Erythroblast (primary cell): Measurements from ENCODE around the gene DNAI1.

Source experiments
- DNase-seq, 2 experiments: peaks; one replicate each; lab custom pipeline; 2025; lab: John Stamatoyannopoulos, UW
- GATA1 ChIP-seq: IDR thresholded peaks from 2 replicates; pipeline ENCODE4 v1.6.1; 2011; ENCODE audit warnings: low read depth, mild to moderate bottlenecking, control low read depth, low read length, moderate library complexity
- POLR2A ChIP-seq: IDR thresholded peaks from 2 replicates; pipeline ENCODE4 v1.6.1; 2011; ENCODE audit warnings: mild to moderate bottlenecking, low read length

The DNAI1 gene

DNA sequence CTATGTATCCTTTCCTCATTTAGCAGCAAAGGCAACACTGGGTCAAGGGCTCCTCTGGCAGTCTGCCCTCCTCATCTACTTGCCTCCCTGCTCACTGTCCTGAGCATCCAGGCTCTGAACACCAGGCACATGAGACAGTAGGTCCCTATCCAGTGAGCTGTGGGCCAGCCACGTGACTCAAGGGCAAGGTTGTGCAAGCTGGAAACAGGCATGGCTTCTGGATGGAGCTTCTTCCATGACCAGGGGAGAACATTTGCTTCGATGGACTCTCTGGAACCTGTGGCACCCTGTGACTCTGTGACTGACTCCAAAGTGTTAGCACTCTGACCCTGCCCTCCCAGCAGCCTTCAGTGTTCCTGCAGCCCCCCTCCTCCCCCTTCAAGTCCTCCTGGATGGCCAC lies 33.0 kb downstream of the DNAI1 start:
- TF ChIP-seq GATA1 (no peak), POLR2A (no peak)
- DNase-seq = no peak

DNA sequence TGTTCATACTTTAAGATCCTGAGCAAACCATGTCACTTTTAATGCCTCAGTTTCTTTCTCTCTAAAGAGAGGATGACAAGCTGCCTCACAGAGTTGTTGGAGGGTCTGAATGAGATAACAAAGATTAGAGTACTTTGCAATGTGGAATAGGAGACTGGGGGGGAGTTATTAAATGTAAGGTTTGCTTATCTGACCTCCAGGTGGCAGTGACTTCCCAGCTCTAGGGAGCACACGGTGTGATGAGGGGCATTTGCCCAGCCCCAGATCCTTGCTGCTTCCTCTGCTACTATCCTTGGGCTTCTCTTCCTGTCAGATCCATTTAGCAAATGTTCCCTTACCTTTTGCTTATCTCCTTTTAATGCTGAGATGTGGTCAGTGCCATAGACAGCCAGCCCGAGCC lies 33.4 kb downstream of the DNAI1 start:
- DNase-seq = no peak
- TF ChIP-seq POLR2A (no peak), GATA1 (no peak)

DNA sequence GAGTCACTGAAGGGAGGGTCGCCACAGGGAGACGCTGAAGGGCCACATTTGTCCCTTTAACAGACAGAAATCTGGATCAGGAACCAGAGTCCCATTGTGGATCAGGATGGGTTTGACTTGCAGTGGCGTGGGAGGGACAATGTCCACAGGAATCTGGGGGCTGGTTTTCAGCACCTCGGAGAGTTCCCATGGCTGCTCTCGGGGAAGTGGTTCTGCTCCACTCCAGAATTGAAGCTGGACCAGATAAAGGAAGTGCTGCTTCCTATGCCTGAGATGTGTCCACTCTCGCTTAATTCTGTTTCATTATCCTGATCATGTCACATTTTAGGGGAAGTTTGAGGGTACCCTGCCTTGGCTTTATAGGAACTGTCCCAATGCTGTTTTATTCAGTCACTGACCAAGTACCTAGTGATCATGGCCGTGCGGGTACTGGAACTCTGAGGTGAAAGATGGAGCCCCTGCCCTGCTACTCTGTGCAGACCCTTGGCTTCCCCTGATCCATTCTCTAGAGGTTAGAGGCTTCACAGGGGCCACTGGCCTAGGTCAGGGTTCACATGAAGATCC lies 35.4 kb downstream of the DNAI1 start:
- TF ChIP-seq POLR2A (no peak), GATA1 (no peak)
- DNase-seq = peak; percentile 39 to 52

DNA sequence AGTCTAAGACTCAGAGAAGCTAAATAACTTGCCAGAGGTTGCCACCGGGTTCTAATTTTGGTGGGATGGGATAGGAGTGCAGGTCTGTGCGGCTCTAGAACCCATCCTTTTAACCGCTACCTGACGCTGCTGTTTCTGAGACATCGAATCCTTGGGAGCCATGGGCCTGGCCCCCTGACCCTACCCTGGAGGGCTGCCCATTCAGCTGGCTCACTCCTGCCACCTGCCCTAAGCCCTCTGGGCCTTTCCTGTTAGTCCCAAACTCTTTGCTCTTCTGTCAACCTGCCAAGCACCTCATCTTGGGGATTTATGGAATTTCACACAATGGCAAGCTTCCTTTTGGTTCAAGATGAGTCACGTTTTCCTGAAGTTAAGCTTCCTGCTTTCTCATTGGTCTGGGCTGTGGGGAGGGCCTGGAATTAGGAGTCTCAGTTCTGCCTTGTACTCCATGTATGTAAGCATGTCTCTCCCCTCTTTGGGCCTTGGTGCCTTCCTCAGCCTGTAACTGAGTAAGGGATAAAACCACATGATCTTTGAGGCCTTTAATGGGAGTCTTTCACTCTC lies 37.6 kb downstream of the DNAI1 start:
- DNase-seq = no peak
- TF ChIP-seq GATA1 (no peak), POLR2A (no peak)

DNA sequence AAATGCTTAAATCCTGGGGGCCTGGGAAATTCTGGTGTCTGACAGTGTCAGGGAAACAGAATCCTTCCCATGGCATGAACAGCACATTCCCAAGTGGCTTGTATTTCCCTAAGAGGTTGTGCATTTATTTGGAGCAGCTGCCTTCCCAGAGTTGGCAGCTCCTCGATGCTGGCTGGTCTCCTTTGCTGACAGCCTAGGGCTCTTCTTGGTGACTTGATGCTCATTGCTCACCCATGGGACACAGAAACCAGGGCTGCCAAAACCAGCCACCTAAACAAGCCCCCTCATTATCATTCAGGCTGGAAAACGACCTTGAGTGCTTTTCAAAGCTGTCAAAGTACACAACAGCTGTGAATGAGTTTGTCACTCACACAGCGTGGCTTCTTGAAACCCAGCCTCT lies 39.9 kb downstream of the DNAI1 start:
- TF ChIP-seq POLR2A (no peak), GATA1 (no peak)
- DNase-seq = no peak

DNA sequence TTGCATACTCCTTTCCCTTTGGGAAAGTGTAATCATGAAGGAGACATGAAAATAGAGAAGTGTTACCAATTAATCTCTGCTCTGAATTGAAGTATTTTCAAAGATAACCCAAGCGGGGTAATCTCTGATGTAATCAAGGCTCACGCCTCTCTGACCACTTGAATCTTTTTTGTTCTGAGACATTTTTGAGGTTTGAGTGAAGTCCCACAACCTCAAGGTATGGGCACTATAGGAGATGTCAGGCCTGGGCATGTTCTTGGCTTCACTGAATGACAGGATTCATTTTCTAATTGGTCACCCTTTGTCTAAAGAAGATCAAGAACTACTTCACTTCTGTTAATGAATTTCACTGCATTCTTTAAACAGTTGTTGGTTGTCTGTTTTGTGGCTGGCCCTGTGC lies 40.5 kb downstream of the DNAI1 start:
- TF ChIP-seq POLR2A (no peak), GATA1 (no peak)
- no peak for DNase-seq

DNA sequence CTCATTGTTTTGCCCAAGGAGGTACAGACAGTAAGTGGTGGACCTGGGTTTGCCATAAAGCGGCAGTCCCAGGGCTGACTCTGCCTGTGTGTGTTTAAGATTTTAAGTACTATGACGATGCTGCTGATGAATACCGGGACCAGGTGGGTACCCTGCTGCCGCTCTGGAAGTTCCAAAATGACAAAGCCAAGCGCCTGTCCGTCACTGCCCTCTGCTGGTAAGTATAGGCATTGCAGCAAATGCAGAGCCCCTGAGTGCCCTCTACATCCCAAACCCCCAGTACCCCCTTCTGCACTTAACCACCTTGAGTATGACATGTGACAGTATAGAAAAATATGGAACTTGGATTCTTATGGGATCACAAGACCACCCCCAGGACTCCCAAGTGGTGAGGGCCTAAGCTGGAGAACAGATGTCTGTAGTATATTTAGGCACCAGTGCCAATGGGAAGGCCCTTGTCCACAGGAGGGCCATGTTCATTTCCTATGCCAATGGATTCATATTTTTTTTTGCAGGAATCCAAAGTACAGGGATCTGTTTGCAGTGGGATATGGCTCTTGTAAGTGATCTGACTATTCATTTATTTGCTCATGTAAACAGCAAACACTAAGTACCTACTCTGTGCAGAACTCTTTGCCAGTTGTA lies 42.1 kb downstream of the DNAI1 start:
- no peak for TF ChIP-seq POLR2A
- TF ChIP-seq GATA1 = no peak
- DNase-seq = peak; percentile 42 to 74

DNA sequence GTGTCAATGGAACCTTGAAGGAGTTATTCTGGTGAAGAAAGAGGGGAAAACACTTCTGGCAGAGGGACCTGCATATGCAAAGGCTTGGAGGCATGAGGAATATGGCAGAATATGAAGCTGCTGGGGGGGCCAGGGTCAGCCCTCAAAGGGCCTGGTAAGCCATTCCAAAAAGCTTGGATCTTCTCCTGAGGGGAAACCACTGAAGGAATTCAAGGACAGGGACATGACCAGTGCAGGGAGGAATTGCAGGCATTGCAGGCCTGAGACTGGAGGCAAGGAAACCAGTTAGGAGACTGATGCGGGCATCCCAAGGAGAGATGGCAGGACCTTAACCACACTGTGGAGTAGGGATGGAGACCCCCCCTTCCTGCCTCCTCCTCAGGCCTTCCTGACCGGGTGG lies 42.8 kb downstream of the DNAI1 start:
- DNase-seq = no peak
- TF ChIP-seq GATA1 = no peak

DNA sequence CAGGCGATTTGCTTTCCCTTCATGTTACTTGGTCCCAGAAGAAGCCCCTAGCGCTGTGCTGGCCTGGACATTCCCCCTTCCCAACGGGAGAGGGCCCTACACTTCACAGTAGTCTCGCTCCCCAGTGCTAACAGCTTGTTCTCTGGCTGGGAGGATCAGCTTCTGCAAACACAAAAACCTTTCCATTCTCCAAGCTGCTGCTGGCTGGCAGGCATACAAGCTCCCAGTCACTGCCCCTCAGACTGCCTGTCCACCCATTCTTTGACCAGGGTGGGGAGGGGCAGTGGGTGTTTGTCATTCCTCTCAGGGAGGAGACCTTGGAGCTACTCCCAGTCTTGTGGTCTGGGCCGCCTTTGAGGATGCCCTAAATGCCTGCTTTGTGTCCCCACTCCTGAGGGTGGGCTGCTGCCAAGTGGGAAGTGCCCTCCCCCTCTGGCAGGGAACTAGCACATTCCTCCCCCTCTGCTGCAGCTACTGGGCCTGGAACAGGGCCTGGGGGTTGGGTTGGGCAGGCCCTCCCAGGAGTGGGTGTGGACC lies 43.4 kb downstream of the DNAI1 start:
- TF ChIP-seq POLR2A (no peak), GATA1 (no peak)
- DNase-seq = no peak

DNA sequence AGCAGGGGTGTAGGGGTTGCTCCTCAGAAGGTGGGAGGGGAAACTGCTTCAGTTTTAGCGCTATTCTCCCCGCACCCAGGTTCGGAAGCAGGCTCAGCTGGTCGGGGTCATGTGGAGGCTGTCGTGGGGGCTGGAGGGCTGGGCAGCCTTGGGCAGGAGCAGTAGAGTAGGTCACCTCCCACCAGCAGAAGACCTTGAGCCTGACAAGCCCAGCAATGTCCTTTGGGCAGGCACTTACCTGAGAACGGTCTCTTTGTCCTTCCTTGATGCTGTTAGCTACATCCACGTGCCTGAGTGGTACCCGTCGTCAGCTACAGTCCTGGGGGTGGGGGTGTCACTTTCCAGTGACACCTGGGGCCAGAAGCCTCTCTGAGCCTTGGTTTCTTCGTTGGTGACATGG lies 43.9 kb downstream of the DNAI1 start:
- no peak for TF ChIP-seq POLR2A
- DNase-seq = no peak

DNA sequence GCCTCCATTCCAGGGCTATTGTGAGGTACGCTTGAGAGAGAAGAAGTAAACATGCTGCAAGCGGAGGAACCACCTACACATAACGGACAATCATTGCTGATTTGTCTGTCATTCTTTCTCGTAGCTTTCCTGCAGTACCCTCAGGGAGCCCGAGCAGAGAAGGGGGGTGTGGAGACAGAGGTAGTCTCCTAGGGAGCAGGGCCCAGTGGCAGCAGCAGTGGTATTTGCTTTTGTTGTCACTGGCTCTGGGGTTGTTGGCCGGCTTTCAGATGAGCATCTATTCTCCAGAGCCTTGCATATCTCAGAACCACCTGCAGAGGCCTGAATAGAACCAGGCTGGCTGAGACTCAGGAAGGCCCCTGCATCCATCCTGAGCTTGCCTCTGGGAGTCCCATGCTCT lies 44.3 kb downstream of the DNAI1 start:
- no peak for DNase-seq
- TF ChIP-seq GATA1 (no peak), POLR2A (no peak)

DNA sequence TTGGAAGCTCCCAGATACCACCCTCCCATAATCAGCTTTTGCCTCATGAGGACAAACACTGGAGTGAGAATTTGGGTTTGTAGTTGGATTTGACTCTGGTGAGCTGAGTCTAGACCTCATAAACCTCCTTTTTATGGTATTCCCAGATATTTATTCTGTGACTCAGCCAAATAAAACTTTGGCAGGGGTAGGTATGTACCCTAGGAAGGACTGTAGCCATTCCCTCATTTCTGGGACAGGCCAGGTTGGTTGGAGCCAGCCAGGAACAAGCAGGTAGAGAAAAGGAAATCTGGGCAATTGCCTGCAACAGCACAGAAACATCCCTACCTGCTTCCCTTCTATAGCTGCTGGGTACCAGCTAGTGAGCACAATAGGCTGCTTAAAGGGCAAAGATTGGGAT lies 44.8 kb downstream of the DNAI1 start:
- TF ChIP-seq GATA1 (no peak), POLR2A (no peak)
- DNase-seq = no peak

DNA sequence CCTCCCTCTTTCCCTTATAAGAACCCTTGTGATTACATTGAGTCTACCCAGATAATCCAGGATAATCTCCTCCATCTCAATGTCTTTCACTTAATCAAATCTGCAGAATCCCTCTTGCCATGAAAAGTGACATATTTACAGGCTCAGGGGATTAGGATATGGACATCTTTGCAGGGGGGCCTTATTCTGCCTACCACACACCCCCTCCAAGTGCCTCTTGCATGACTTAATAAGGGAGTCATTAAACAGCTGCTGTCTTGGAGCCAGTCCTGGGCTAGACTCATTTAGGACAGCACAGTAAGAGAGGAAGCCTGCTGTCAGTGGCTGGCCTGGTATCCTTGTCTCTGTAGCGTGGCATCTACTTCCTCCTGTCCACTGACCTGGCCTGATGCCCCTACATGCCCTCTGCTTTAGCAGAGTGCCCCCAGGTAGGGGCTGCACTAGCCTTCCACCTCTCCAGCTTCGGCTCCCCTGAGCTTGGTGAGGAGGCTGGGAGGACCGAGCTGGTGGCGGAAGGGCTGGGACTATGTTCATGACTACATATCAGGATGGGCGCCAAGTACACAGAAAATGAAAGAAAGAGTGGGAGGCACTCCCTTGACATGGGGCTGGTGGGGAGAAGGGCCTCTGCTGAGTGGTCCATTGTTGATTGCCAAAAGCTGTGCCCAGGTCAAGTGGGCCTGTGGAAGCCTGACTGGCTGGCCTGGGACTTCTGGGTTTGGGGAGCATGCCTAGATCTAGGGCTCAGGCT lies 46.9 kb downstream of the DNAI1 start:
- TF ChIP-seq GATA1 = no peak
- TF ChIP-seq POLR2A = no peak
- DNase-seq = no peak

DNA sequence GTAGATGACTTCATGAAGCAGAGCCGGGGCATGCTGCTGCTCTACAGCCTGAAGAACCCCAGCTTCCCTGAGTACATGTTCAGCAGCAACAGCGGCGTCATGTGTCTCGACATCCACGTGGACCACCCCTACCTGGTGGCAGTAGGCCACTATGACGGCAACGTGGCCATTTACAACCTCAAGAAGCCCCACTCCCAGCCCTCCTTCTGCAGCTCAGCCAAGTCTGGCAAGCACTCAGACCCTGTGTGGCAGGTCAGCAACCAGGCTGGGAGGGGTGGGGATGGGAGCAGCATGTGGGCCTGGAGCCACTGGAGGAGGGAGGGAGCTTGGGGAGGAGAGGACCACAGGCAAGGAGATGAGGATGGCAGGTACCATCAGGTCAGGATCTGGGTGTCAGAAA lies 48.0 kb downstream of the DNAI1 start:
- no peak for DNase-seq
- TF ChIP-seq POLR2A = no peak
- no peak for TF ChIP-seq GATA1

DNA sequence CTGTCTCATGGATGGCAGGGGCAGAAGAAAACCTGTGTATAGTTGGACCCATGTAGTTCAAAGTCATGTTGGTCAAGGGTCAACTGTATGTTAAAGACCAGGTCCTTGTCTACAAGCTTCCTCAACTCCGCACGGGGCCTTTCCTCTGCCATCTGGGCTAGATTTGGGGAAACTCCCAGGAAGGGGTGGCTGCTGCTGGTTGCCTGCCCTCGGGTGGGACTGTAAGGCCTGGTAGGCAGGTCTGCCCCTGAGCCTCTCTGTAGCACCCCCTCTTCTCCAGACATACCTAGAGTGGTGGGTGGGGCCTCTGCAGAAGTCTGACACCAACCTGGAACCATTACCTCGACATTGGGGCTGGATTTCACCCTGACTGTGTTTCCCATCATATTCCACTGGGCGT lies 49.0 kb downstream of the DNAI1 start:
- no peak for TF ChIP-seq POLR2A
- no peak for TF ChIP-seq GATA1
- DNase-seq = no peak
